ENCODE measurements around the gene CACNA2D1.

DNA sequence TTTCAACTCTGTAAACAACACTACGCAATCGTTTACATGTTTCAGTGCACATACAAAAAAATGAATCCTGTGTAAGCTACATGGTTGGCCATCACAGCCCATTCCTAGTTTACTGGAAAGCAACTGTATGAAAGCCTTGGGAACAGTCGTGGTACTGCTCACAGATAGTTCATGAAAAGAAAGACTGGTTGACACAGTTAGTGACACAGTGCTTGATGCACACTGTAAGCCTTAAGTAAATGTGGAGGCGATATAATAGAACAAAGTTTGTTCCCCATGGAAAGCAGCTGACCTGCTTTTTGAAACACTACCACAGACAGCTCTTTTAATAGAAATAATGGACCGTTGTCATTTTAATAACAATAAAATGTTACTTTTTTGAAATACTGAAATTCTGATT lies 5.1 kb downstream of the CACNA2D1 start:
- no peak for TF ChIP-seq ZBTB7A (IDR thresholded peaks at IDR 0.05; ENCODE audit: low read depth)
- no peak for TF ChIP-seq RAD21 (IDR thresholded peaks at IDR 0.05; ENCODE audit: low read depth)
- no peak for TF ChIP-seq CEBPB (IDR thresholded peaks at IDR 0.05)
- TF ChIP-seq, protein P1, sequence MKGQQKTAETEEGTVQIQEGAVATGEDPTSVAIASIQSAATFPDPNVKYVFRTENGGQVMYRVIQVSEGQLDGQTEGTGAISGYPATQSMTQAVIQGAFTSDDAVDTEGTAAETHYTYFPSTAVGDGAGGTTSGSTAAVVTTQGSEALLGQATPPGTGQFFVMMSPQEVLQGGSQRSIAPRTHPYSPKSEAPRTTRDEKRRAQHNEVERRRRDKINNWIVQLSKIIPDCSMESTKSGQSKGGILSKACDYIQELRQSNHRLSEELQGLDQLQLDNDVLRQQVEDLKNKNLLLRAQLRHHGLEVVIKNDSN (IDR thresholded peaks at IDR 0.05): no peak
- no peak for TF ChIP-seq EP300 (IDR thresholded peaks at IDR 0.05; ENCODE audit: borderline replicate concordance)
- no peak for TF ChIP-seq TCF12 (IDR thresholded peaks at IDR 0.05; ENCODE audit: low read depth)
- TF ChIP-seq YY1 (IDR thresholded peaks at IDR 0.05; ENCODE audit: low read depth): no peak
- no peak for TF ChIP-seq TEAD4 (IDR thresholded peaks at IDR 0.05)
- TF ChIP-seq, protein P2, sequence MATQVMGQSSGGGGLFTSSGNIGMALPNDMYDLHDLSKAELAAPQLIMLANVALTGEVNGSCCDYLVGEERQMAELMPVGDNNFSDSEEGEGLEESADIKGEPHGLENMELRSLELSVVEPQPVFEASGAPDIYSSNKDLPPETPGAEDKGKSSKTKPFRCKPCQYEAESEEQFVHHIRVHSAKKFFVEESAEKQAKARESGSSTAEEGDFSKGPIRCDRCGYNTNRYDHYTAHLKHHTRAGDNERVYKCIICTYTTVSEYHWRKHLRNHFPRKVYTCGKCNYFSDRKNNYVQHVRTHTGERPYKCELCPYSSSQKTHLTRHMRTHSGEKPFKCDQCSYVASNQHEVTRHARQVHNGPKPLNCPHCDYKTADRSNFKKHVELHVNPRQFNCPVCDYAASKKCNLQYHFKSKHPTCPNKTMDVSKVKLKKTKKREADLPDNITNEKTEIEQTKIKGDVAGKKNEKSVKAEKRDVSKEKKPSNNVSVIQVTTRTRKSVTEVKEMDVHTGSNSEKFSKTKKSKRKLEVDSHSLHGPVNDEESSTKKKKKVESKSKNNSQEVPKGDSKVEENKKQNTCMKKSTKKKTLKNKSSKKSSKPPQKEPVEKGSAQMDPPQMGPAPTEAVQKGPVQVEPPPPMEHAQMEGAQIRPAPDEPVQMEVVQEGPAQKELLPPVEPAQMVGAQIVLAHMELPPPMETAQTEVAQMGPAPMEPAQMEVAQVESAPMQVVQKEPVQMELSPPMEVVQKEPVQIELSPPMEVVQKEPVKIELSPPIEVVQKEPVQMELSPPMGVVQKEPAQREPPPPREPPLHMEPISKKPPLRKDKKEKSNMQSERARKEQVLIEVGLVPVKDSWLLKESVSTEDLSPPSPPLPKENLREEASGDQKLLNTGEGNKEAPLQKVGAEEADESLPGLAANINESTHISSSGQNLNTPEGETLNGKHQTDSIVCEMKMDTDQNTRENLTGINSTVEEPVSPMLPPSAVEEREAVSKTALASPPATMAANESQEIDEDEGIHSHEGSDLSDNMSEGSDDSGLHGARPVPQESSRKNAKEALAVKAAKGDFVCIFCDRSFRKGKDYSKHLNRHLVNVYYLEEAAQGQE (IDR thresholded peaks at IDR 0.05; ENCODE audit: low read depth): no peak
- TF ChIP-seq EGR1 (IDR thresholded peaks at IDR 0.05): no peak
- TF ChIP-seq, protein P3, sequence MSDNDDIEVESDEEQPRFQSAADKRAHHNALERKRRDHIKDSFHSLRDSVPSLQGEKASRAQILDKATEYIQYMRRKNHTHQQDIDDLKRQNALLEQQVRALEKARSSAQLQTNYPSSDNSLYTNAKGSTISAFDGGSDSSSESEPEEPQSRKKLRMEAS (IDR thresholded peaks at IDR 0.05): no peak
- no peak for TF ChIP-seq CREB1 (IDR thresholded peaks at IDR 0.05; ENCODE audit: low read depth)
- no peak for TF ChIP-seq FOXM1 (IDR thresholded peaks at IDR 0.05; ENCODE audit: borderline replicate concordance, low read depth)
- TF ChIP-seq NFIC (IDR thresholded peaks at IDR 0.05): no peak

Data from Ishikawa (cell line).